HEK293T (cell line): ENCODE measurements around the gene SMARCD1.

Source experiments
- CTCF ChIA-PET: fragments of 350-600 bp; formaldehyde crosslinking; extraction: SDS; loops from one replicate; lab custom pipeline; 2021; ENCODE audit warnings: antibody characterized with exemption, inconsistent platforms; lab: Yijun Ruan, JAX
- POLR2A ChIA-PET: fragments of 350-600 bp; formaldehyde crosslinking; extraction: SDS; loops from one replicate; lab custom pipeline; 2020; ENCODE audit warnings: antibody characterized with exemption, inconsistent platforms; lab: Yijun Ruan, JAX
- DNase-seq: peaks from one replicate; pipeline ENCODE4 v3.0.0; 2012; ENCODE audit warnings: mixed read lengths; ENCODE audit errors: extremely low spot score
- ARNT ChIP-seq: fragments of 450-650 bp; IDR thresholded peaks from 2 replicates; pipeline ENCODE4 v1.6.1; 2017; ENCODE audit warnings: mild to moderate bottlenecking
- BHLHE40 ChIP-seq: fragments of 450-650 bp; IDR thresholded peaks from 2 replicates; pipeline ENCODE4 v1.6.1; 2016; ENCODE audit warnings: mild to moderate bottlenecking, moderate library complexity, borderline replicate concordance
- CTBP1 ChIP-seq: fragments of 450-650 bp; IDR thresholded peaks from 2 replicates; pipeline ENCODE4 v1.6.1; 2016; ENCODE audit warnings: borderline replicate concordance
- ELF4 ChIP-seq: fragments of 450-650 bp; IDR thresholded peaks from 2 replicates; pipeline ENCODE4 v1.6.1; 2017; ENCODE audit warnings: antibody characterized with exemption
- FOXA1 ChIP-seq: fragments of 450-650 bp; IDR thresholded peaks from 2 replicates; pipeline ENCODE4 v1.6.1; 2016; ENCODE audit warnings: mild to moderate bottlenecking
- FOXK2 ChIP-seq: fragments of 450-650 bp; IDR thresholded peaks from 2 replicates; pipeline ENCODE4 v1.6.1; 2016; ENCODE audit warnings: mild to moderate bottlenecking
- FOXM1 ChIP-seq: fragments of 450-650 bp; IDR thresholded peaks from 2 replicates; pipeline ENCODE4 v1.6.1; 2017; ENCODE audit warnings: mild to moderate bottlenecking, borderline replicate concordance
- HDGF ChIP-seq: fragments of 450-650 bp; IDR thresholded peaks from 2 replicates; pipeline ENCODE4 v1.6.1; 2017; ENCODE audit warnings: antibody characterized with exemption, borderline replicate concordance
- L3MBTL2 ChIP-seq: fragments of 450-650 bp; conservative IDR thresholded peaks from 2 replicates; pipeline ENCODE4 v1.6.1; 2016; ENCODE audit warnings: mild to moderate bottlenecking
- LEF1 ChIP-seq: fragments of 450-650 bp; IDR thresholded peaks from 2 replicates; pipeline ENCODE4 v1.6.1; 2017; ENCODE audit warnings: mild to moderate bottlenecking, borderline replicate concordance
- NFRKB ChIP-seq: fragments of 450-650 bp; IDR thresholded peaks from 2 replicates; pipeline ENCODE4 v1.6.1; 2016; ENCODE audit warnings: mild to moderate bottlenecking, moderate library complexity
- SP1 ChIP-seq: fragments of 450-650 bp; IDR thresholded peaks from 2 replicates; pipeline ENCODE4 v1.6.1; 2017
- SUZ12 ChIP-seq: fragments of 450-650 bp; IDR thresholded peaks from 2 replicates; pipeline ENCODE4 v1.6.1; 2016; ENCODE audit warnings: mild to moderate bottlenecking
- TARDBP ChIP-seq: fragments of 450-650 bp; IDR thresholded peaks from 2 replicates; pipeline ENCODE4 v1.6.1; 2016
- ZNF384 ChIP-seq: fragments of 450-650 bp; IDR thresholded peaks from 2 replicates; pipeline ENCODE4 v1.6.1; 2016
- TF ChIP-seq, protein P1 (sequence below): fragments of 450-650 bp; IDR thresholded peaks from 2 replicates; pipeline ENCODE4 v1.6.1; 2016

Gene SMARCD1

DNA sequence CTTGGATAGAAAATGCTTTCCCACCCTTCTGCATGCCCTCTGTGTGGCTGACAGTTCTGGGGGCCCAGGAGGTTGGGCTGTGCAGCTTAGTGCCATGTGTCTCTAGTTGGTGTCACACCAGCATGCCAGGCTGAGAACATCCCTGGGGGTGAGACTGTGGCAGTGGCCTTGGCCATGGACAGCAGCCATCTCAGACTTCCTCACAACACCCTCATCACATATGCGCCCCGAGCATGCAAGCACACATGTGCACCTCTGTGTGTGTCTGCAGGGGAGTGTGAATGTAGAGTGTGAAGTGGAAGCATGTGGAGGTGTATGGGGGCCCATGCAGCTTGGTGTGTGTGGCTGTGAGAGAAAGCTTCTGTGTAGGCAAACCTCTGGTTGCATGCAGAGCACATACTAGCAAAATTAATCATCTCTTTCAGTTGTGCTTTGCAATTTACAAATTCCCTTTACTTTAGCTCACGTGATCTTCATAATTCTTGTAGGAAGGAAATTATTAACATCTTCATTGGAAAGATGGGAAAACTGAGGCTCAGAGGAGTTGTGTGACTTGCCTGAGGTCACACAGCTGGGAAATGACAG, 19.3 kb upstream of the SMARCD1 start:
- TF ChIP-seq CTBP1 (no peak), ARNT (no peak), ZNF384 (no peak), FOXA1 (no peak), BHLHE40 (no peak)
- TF ChIP-seq, protein P1, sequence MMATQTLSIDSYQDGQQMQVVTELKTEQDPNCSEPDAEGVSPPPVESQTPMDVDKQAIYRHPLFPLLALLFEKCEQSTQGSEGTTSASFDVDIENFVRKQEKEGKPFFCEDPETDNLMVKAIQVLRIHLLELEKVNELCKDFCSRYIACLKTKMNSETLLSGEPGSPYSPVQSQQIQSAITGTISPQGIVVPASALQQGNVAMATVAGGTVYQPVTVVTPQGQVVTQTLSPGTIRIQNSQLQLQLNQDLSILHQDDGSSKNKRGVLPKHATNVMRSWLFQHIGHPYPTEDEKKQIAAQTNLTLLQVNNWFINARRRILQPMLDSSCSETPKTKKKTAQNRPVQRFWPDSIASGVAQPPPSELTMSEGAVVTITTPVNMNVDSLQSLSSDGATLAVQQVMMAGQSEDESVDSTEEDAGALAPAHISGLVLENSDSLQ = no peak
- ChIA-PET POLR2A (interaction anchor here (1.1 to 1.2 kb wide), 2 partner anchors 19 to 40 kb away, joined by 3 to 4 read pairs; partner anchors contain the start of gene SMARCD1), CTCF (interaction anchor here (1.8 to 2.7 kb wide), 2 partner anchors 27 to 99 kb away, joined by 5 to 9 read pairs; no protein-coding TSS in a partner anchor)
- DNase-seq = no peak

DNA sequence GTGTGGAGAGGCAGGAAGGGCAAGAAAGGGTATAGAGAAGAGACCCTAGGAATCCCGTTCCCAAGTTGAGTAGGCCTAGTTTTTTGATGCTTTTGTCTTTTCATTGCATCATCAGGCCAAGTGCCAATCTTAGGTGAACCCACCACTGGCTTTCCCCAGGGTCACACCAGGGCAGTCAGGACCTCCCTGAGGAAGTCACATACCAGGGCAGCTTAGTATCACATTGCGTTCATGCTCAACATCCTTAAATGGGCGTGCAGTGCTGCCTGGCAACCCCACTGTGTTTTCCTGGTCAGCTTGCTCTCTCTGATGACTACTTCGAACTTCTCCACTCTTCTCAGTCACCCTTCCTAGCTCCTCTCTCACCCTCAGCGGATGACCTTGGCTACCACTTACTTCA, 18.7 kb upstream of the SMARCD1 start:
- ChIA-PET CTCF (interaction anchor here (1.7 to 2.7 kb wide), 2 partner anchors 27 to 99 kb away, joined by 6 to 9 read pairs; no protein-coding TSS in a partner anchor), POLR2A (interaction anchor here (1.1 to 1.5 kb wide), 3 partner anchors 18 to 223 kb away, joined by 3 to 4 read pairs (median 4); partner anchors contain the start of genes BCDIN3D and SMARCD1)
- no peak for DNase-seq
- no peak for TF ChIP-seq SUZ12
- TF ChIP-seq CTBP1 = no peak
- TF ChIP-seq FOXM1 = no peak
- TF ChIP-seq L3MBTL2 = no peak

DNA sequence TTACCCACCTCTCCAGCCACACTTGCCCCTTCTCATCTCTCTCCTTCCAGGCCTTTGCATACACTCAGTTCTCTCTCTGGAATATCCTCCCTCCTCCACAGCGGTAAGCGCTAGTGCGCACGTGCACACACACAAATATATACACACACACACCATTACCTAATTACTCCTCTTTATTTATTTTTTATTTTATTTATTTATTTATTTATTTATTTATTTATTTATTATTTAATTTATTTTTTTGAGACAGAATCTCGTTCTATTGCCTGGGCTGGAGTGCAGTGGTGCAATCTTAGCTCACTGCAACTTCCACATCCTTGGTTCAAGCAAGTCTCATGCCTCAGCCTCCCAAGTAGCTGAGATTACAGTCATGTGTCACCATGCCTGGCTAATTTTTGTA, 16.1 kb upstream of the SMARCD1 start:
- POLR2A ChIA-PET = no interaction called here
- DNase-seq = no peak
- CTCF ChIA-PET = interaction anchor here (0.7 to 2.7 kb wide), 3 partner anchors 95 to 107 kb away, joined by 3 to 32 read pairs (median 3); no protein-coding TSS in a partner anchor
- TF ChIP-seq FOXK2 (no peak), BHLHE40 (no peak), ZNF384 (no peak), SP1 (no peak), FOXM1 (no peak), NFRKB (no peak), CTBP1 (no peak), L3MBTL2 (no peak), ARNT (no peak), FOXA1 (no peak), HDGF (no peak)
- TF ChIP-seq, protein P1 = no peak

DNA sequence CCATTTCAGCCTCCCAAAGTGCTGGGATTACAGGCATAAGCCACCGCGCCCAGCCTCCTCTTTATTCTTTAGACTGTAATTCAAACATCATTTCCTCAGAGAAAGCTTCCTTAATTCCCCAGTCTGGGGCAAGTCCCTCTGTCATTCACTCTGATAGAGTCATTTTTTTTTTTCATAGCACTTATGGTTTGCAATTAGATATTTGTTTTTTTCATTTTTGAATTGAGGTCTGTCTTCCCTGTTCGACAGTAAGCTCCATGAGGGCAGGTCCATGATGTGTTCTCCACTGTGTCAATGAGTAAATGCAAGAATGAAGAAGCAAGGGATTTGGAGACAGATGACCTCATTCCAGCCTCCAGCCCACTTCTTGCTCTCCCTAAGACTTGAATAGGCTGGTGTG, 15.6 kb upstream of the SMARCD1 start:
- no peak for DNase-seq
- TF ChIP-seq FOXK2 (no peak), ELF4 (no peak)
- POLR2A ChIA-PET = no interaction called here
- CTCF ChIA-PET = interaction anchor here (0.7 to 2.7 kb wide), 5 partner anchors 9 to 102 kb away, joined by 3 to 32 read pairs (median 8); no protein-coding TSS in a partner anchor

DNA sequence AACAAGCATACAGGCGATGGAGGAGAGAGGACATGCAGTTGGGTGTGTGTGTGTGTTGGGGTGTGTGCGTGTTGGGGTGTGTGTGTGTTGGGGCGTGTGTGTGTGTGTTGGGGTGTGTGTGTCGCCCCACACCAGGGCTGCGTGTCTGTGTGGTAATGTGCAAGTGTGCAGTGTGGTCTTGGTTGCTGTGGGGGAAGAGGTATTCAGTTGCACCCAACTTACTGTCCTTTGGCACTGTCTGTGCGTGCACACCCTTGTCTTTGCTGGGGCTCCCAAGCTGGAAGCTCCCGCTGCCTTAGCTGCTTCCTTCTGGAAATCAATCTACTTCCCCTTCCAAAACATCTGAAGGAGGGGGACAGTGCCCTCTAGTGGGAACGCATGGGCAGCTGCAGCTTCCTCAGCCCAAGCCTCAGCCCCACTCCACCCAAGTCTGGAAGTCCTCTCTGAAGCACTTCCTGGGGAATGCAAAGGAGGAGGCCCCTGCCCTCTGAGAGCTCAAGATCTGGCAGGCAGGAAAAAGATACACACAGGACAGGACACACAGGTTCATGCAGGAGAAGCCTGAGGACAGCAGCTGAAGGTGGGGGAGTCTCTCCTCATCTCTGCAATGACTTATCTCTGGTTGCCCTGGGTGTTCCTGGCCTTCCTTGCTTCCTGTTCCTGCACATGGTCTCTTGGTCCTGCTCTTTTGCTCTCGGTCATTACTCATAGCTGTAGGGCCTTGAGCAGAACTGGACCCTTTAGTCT, 14.7 kb upstream of the SMARCD1 start:
- peak; percentile 80 for DNase-seq
- CTCF ChIA-PET = interaction anchor here (0.6 to 2.7 kb wide), 19 partner anchors 8 to 434 kb away, joined by 3 to 32 read pairs (median 4); partner anchors contain the start of genes DIP2B and SMARCD1
- TF ChIP-seq SUZ12 = no peak
- no peak for TF ChIP-seq FOXM1
- TF ChIP-seq LEF1 = no peak
- TF ChIP-seq ZNF384 = no peak
- 0 out of 2 replicates have a peak, but pooled peaks have one; percentile 82 for TF ChIP-seq HDGF
- no peak for TF ChIP-seq L3MBTL2
- POLR2A ChIA-PET = interaction anchor here (0.6 to 1.3 kb wide), 3 partner anchors 45 to 375 kb away, joined by 3 read pairs; partner anchors contain the start of gene RACGAP1

DNA sequence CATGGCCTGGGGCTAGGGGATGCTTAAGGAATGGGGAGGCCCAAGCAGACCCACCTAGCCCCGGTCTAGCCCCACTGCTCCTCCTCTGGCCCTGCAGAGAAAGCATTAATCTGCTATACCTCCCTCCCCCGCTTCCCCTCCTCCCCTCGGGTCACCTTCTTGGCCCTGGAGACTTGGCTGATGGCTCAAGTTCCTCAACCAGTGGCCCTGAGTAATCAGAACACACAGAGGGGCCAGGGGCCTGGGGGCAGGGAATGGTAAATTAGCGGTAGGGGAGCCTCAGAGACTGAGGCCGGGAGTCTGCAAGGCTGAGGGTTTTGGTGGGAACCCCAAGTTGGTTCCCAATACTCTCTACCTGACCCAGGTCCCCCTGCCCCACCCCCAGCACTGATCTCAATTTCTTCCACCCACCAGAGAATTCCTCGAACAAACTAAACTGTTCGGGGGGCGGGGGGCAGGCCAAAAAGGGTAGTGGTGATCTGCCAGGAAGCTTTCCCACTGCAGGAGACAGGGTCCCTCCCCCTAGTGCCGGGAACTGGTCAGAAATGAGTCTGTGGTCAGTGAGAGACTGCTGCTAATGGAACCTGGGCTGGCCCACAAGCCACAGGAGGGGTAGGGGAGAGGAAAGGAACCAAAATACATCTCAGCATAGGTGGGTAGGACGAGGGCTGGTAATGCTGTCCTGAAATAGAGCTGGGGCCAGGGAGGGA, 12.8 kb upstream of the SMARCD1 start:
- ChIA-PET CTCF (interaction anchor here (0.6 kb wide), 1 partner anchor 105 kb away, joined by 3 read pairs; no protein-coding TSS in a partner anchor), POLR2A (interaction anchor here (1.2 kb wide), 1 partner anchor 13 kb away, joined by 4 read pairs; the partner anchor contains the start of gene SMARCD1)
- no peak for DNase-seq
- no peak for TF ChIP-seq TARDBP

DNA sequence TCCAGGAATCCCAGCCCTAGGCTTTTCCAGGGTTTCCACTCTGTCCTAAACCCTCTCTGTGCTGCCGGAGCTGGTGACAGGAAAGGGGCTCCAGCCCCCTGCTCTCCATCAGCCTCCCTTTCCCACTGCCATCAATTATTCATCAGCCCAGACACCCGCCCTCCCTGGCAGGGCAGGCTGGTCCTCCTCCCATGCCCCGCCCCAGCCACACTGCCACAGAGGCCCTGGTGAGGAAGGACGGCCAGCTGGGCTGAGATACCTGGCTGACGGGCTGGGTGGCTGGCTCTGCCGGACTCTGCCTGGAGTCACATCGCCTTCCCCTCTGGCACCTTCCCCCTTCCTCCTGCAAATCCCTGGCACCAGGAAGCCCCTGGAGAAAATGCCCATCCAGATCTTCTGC, 11.9 kb upstream of the SMARCD1 start:
- POLR2A ChIA-PET = interaction anchor here (0.6 to 1.2 kb wide), 2 partner anchors 12 kb away, joined by 3 to 4 read pairs; partner anchors contain the start of gene SMARCD1
- CTCF ChIA-PET = interaction anchor here (0.6 kb wide), 1 partner anchor 106 kb away, joined by 3 read pairs; no protein-coding TSS in a partner anchor
- TF ChIP-seq L3MBTL2 = no peak
- TF ChIP-seq ELF4 = no peak
- TF ChIP-seq FOXM1 = no peak
- TF ChIP-seq CTBP1 = no peak
- no peak for TF ChIP-seq SUZ12
- no peak for TF ChIP-seq LEF1
- no peak for TF ChIP-seq SP1
- TF ChIP-seq ARNT = no peak
- TF ChIP-seq, protein P1 = no peak
- TF ChIP-seq BHLHE40 = no peak
- TF ChIP-seq NFRKB = no peak
- DNase-seq = no peak
